ENCODE measurements around the gene NFKB2. TPM values are rescaled to one million over a fixed set of nuclear protein-coding genes. Genes with fewer than 3 reads are reported as not detected.

Gene NFKB2
- total and polyA plus RNA-seq, 2 of the 4 experiments (the other 2 are of a cell fraction): 16.1 to 32.3 TPM

DNA sequence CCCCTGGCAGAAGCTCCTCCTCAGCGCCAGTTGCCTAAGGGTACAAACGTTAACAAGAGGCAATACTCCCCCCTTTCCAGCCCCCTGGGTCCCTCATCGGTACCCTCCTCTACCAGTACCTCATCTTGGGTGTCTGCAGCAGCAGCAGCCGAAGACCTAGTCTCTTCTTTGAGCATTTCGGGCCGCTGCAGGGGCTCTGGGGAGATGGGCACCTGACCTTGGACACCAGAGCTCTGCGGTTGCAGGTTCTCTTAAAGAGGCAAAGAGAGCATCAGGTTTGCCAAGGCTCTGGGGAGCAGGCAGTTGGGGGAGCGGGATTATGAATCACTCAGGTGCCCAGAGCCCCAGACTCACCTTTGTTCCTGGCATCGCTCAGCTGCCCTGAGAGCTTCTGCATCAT is 28.6 kb downstream of the NFKB2 start:
- Histone ChIP-seq H3K4me1 (ENCODE audit: control insufficient read depth, insufficient read depth, low read length) (peaks cover 11% of the 10 kb centered on the region), H2AK9ac (replicated peaks; ENCODE audit: low read depth, low read length, poor library complexity) (peak overlapping the region; percentile 34), H3K4me3 (ENCODE audit: insufficient read depth, low read depth, low read length) (no peak overlapping the region), H2AK5ac (ENCODE audit: low read depth, low read length) (no peak overlapping the region), H3K18ac (ENCODE audit: low read depth, low read length) (no peak overlapping the region), H2BK15ac (ENCODE audit: low read depth, low read length) (no peak overlapping the region), H3K9ac (ENCODE audit: low read depth, low read length) (no peak overlapping the region), H3K36me3 (ENCODE audit: control insufficient read depth, insufficient read depth, low read length) (peaks cover 6% of the 10 kb centered on the region; the same call in 1 of the 2 replicates), H4K20me1 (ENCODE audit: insufficient read depth, low read length) (no peaks in the 10 kb centered on the region), H3K4ac (ENCODE audit: low read depth, low read length) (no peak overlapping the region), H4K8ac (ENCODE audit: low read depth in 2 of 2, low read length in 2 of 2) (no peak overlapping the region), H3K4me2 (ENCODE audit: low read depth, low read length) (no peak overlapping the region), H2BK5ac (ENCODE audit: low read depth, low read length, poor library complexity, severe bottlenecking) (no peak overlapping the region), H2BK20ac (ENCODE audit: low read depth, low read length) (no peak overlapping the region), H2AFZ (replicated peaks; ENCODE audit: low read length, poor library complexity) (no peak overlapping the region), H4K5ac (ENCODE audit: low read depth, low read length) (no peak overlapping the region), H3K9me1 (ENCODE audit: insufficient read depth, low read length) (peaks cover 13% of the 10 kb centered on the region; the same call in 1 of the 2 replicates), H3K79me1 (ENCODE audit: low read depth in 1 of 2, low read length in 2 of 2) (peaks cover 3 to 43% of the 10 kb centered on the region in 2 experiments; a peak in 3 of 4 replicates), H3K56ac (ENCODE audit: extremely low read depth, insufficient read depth, low read length) (no peak overlapping the region), H3K27ac (ENCODE audit: insufficient read depth, low read length) (no peak overlapping the region), H3K14ac (replicated peaks; ENCODE audit: low read depth, low read length) (no peak overlapping the region), H2BK120ac (ENCODE audit: low read depth, low read length) (no peak overlapping the region), H4K91ac (ENCODE audit: insufficient read depth, low read depth, low read length) (no peak overlapping the region), H3K23ac (ENCODE audit: low read depth, low read length) (no peak overlapping the region), H3K9me3 (ENCODE audit: control insufficient read depth, insufficient read depth, low read length) (no peaks in the 10 kb centered on the region), H3K27me3 (ENCODE audit: control insufficient read depth, insufficient read depth, low read length) (peaks cover 1% of the 10 kb centered on the region; the same call in 1 of the 2 replicates)
- intact Hi-C loops (cut with micrococcal nuclease) (no loop called here), dilution Hi-C loops (cut with HindIII; ENCODE audit: low sequenced_read_pairs, unreplicated experiment) (no loop called here), in situ Hi-C loops (cut with MboI; ENCODE audit: low sequenced_read_pairs) (no loop called here)
- 89% methylated on average over 4 of the region's 9 CpGs; no CpG with 5 or more reads in 1 of the 2 experiments for WGBS, 2 experiments (ENCODE audit: extremely low coverage in 2 of 2, insufficient read length in 1 of 2)
- CTCF ChIA-PET: no interaction called here
- no peak for DNase-seq
- no TSS peak for BruUV-seq (replicated peaks)
- no peak for ATAC-seq (ENCODE audit: low read depth)
- POLR2A ChIA-PET (ENCODE audit: unreplicated experiment): no interaction called here
- no peak for TF ChIP-seq CEBPB (IDR thresholded peaks at IDR 0.05; ENCODE audit: low read depth, low read length)
- TF ChIP-seq FOS (IDR thresholded peaks at IDR 0.05; ENCODE audit: low read depth, low read length): no peak
- no peak for TF ChIP-seq POLR2A (IDR thresholded peaks at IDR 0.05; ENCODE audit: low read depth, low read length)
- TF ChIP-seq RCOR1 (IDR thresholded peaks at IDR 0.05; ENCODE audit: insufficient replicate concordance, low read length): no peak
- no peak for TF ChIP-seq RAD21 (IDR thresholded peaks at IDR 0.05; ENCODE audit: low read length)
- TF ChIP-seq BHLHE40 (IDR thresholded peaks at IDR 0.05; ENCODE audit: low read depth, low read length): no peak
- TF ChIP-seq, protein P1, sequence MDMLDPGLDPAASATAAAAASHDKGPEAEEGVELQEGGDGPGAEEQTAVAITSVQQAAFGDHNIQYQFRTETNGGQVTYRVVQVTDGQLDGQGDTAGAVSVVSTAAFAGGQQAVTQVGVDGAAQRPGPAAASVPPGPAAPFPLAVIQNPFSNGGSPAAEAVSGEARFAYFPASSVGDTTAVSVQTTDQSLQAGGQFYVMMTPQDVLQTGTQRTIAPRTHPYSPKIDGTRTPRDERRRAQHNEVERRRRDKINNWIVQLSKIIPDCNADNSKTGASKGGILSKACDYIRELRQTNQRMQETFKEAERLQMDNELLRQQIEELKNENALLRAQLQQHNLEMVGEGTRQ (IDR thresholded peaks at IDR 0.05; ENCODE audit: low read depth, low read length): no peak
- TF ChIP-seq, protein P2, sequence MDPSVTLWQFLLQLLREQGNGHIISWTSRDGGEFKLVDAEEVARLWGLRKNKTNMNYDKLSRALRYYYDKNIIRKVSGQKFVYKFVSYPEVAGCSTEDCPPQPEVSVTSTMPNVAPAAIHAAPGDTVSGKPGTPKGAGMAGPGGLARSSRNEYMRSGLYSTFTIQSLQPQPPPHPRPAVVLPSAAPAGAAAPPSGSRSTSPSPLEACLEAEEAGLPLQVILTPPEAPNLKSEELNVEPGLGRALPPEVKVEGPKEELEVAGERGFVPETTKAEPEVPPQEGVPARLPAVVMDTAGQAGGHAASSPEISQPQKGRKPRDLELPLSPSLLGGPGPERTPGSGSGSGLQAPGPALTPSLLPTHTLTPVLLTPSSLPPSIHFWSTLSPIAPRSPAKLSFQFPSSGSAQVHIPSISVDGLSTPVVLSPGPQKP (IDR thresholded peaks at IDR 0.05; ENCODE audit: borderline replicate concordance, low read depth, low read length): no peak
- TF ChIP-seq CHD1 (IDR thresholded peaks at IDR 0.05; ENCODE audit: low read depth, low read length): no peak
- TF ChIP-seq, protein P3, sequence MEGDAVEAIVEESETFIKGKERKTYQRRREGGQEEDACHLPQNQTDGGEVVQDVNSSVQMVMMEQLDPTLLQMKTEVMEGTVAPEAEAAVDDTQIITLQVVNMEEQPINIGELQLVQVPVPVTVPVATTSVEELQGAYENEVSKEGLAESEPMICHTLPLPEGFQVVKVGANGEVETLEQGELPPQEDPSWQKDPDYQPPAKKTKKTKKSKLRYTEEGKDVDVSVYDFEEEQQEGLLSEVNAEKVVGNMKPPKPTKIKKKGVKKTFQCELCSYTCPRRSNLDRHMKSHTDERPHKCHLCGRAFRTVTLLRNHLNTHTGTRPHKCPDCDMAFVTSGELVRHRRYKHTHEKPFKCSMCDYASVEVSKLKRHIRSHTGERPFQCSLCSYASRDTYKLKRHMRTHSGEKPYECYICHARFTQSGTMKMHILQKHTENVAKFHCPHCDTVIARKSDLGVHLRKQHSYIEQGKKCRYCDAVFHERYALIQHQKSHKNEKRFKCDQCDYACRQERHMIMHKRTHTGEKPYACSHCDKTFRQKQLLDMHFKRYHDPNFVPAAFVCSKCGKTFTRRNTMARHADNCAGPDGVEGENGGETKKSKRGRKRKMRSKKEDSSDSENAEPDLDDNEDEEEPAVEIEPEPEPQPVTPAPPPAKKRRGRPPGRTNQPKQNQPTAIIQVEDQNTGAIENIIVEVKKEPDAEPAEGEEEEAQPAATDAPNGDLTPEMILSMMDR (conservative IDR thresholded peaks at IDR 0.05; ENCODE audit: low read depth, low read length): no peak
- TF ChIP-seq MAFK (IDR thresholded peaks at IDR 0.05; ENCODE audit: low read depth, low read length): no peak
- no peak for TF ChIP-seq MXI1 (IDR thresholded peaks at IDR 0.05; ENCODE audit: borderline replicate concordance, low read depth, low read length)
- TF ChIP-seq NFE2L2 (IDR thresholded peaks at IDR 0.05; ENCODE audit: low read depth, low read length): no peak
- TF ChIP-seq MAZ (IDR thresholded peaks at IDR 0.05; ENCODE audit: borderline replicate concordance, low read depth, low read length): no peak
- no peak for TF ChIP-seq RFX5 (IDR thresholded peaks at IDR 0.05; ENCODE audit: low read depth, low read length)
- no peak for TF ChIP-seq SMC3 (IDR thresholded peaks at IDR 0.05; ENCODE audit: low read depth, low read length)

Data from IMR-90 (cell line).